ENCODE measurements around the gene ADGRA3. TPM values are rescaled to one million over a fixed set of nuclear protein-coding genes. Genes with fewer than 3 reads are reported as not detected.

The ADGRA3 gene
- total and polyA plus RNA-seq, 2 of the 13 experiments (the other 11 are each of a cell fraction or from before 2014, with no cell fraction given): 32.2 to 40.8 TPM

- TF ChIP-seq HNRNPL (IDR thresholded peaks at IDR 0.05; ENCODE audit: low read depth, low read length): peak; percentile 82
- 0 out of 2 replicates have a peak, but pooled peaks have one; percentile 45 for TF ChIP-seq ZNF543 (CRISPR knock-in tag; IDR thresholded peaks at IDR 0.05)
- TF ChIP-seq ZNF567 (CRISPR knock-in tag; IDR thresholded peaks at IDR 0.05; ENCODE audit: borderline replicate concordance): no peak
- no peak for TF ChIP-seq CREM (IDR thresholded peaks at IDR 0.05)
- no peak for TF ChIP-seq CREM (CRISPR knock-in tag; IDR thresholded peaks at IDR 0.05)
- TF ChIP-seq, protein P1, sequence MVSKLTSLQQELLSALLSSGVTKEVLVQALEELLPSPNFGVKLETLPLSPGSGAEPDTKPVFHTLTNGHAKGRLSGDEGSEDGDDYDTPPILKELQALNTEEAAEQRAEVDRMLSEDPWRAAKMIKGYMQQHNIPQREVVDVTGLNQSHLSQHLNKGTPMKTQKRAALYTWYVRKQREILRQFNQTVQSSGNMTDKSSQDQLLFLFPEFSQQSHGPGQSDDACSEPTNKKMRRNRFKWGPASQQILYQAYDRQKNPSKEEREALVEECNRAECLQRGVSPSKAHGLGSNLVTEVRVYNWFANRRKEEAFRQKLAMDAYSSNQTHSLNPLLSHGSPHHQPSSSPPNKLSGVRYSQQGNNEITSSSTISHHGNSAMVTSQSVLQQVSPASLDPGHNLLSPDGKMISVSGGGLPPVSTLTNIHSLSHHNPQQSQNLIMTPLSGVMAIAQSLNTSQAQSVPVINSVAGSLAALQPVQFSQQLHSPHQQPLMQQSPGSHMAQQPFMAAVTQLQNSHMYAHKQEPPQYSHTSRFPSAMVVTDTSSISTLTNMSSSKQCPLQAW (CRISPR knock-in tag; IDR thresholded peaks at IDR 0.05): 0 out of 2 replicates have a peak, but pooled peaks have one; percentile 4
- TF ChIP-seq, protein P2, sequence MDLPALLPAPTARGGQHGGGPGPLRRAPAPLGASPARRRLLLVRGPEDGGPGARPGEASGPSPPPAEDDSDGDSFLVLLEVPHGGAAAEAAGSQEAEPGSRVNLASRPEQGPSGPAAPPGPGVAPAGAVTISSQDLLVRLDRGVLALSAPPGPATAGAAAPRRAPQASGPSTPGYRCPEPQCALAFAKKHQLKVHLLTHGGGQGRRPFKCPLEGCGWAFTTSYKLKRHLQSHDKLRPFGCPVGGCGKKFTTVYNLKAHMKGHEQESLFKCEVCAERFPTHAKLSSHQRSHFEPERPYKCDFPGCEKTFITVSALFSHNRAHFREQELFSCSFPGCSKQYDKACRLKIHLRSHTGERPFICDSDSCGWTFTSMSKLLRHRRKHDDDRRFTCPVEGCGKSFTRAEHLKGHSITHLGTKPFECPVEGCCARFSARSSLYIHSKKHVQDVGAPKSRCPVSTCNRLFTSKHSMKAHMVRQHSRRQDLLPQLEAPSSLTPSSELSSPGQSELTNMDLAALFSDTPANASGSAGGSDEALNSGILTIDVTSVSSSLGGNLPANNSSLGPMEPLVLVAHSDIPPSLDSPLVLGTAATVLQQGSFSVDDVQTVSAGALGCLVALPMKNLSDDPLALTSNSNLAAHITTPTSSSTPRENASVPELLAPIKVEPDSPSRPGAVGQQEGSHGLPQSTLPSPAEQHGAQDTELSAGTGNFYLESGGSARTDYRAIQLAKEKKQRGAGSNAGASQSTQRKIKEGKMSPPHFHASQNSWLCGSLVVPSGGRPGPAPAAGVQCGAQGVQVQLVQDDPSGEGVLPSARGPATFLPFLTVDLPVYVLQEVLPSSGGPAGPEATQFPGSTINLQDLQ (CRISPR knock-in tag; IDR thresholded peaks at IDR 0.05): 0 out of 2 replicates have a peak, but pooled peaks have one; percentile 43
- TF ChIP-seq SP1 (IDR thresholded peaks at IDR 0.05): no peak
- TF ChIP-seq SP1 (CRISPR knock-in tag; IDR thresholded peaks at IDR 0.05): peak; percentile 68
- no peak for TF ChIP-seq HMGA1 (CRISPR knock-in tag; conservative IDR thresholded peaks at IDR 0.05)
- TF ChIP-seq XBP1 (CRISPR knock-in tag; IDR thresholded peaks at IDR 0.05): no peak; the same call in 1 of the 2 replicates
- TF ChIP-seq YEATS4 (CRISPR knock-in tag; IDR thresholded peaks at IDR 0.05; ENCODE audit: borderline replicate concordance): peak; percentile 74; the same call in 1 of the 2 replicates
- TF ChIP-seq FOXO1 (CRISPR knock-in tag; IDR thresholded peaks at IDR 0.05): peak; percentile 27; the same call in 1 of the 2 replicates
- 0 out of 2 replicates have a peak, but pooled peaks have one; percentile 23 for TF ChIP-seq ZNF441 (CRISPR knock-in tag; IDR thresholded peaks at IDR 0.05; ENCODE audit: borderline replicate concordance)
- peak; percentile 68 for TF ChIP-seq BHLHE40 (IDR thresholded peaks at IDR 0.05; ENCODE audit: low read length)
- TF ChIP-seq, protein P3, sequence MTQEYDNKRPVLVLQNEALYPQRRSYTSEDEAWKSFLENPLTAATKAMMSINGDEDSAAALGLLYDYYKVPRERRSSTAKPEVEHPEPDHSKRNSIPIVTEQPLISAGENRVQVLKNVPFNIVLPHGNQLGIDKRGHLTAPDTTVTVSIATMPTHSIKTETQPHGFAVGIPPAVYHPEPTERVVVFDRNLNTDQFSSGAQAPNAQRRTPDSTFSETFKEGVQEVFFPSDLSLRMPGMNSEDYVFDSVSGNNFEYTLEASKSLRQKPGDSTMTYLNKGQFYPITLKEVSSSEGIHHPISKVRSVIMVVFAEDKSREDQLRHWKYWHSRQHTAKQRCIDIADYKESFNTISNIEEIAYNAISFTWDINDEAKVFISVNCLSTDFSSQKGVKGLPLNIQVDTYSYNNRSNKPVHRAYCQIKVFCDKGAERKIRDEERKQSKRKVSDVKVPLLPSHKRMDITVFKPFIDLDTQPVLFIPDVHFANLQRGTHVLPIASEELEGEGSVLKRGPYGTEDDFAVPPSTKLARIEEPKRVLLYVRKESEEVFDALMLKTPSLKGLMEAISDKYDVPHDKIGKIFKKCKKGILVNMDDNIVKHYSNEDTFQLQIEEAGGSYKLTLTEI (CRISPR knock-in tag; conservative IDR thresholded peaks at IDR 0.05): no peak
- no peak for TF ChIP-seq SRSF4 (IDR thresholded peaks at IDR 0.05; ENCODE audit: low read depth, low read length, poor library complexity, severe bottlenecking)
- no peak; the same call in 1 of the 2 replicates for TF ChIP-seq ZNF205 (CRISPR knock-in tag; IDR thresholded peaks at IDR 0.05)
- 0 out of 2 replicates have a peak, but pooled peaks have one; percentile 62 for TF ChIP-seq ZNF580 (CRISPR knock-in tag; IDR thresholded peaks at IDR 0.05; ENCODE audit: borderline replicate concordance, low read depth)
- TF ChIP-seq ZNF704 (CRISPR knock-in tag; IDR thresholded peaks at IDR 0.05; ENCODE audit: borderline replicate concordance): no peak
- TF ChIP-seq, protein P4, sequence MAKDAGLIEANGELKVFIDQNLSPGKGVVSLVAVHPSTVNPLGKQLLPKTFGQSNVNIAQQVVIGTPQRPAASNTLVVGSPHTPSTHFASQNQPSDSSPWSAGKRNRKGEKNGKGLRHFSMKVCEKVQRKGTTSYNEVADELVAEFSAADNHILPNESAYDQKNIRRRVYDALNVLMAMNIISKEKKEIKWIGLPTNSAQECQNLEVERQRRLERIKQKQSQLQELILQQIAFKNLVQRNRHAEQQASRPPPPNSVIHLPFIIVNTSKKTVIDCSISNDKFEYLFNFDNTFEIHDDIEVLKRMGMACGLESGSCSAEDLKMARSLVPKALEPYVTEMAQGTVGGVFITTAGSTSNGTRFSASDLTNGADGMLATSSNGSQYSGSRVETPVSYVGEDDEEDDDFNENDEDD (CRISPR knock-in tag; IDR thresholded peaks at IDR 0.05; ENCODE audit: borderline replicate concordance): peak; percentile 84; the same call in 1 of the 2 replicates
These were observed 550 bp downstream of the ADGRA3 start (continued) for GRCh38 chr4:22515145-22515887.
